OCI-M1 (cell line): ENCODE measurements around the gene ABCC6.
A peak's percentile ranks its signal among the peaks of the same experiment; 100 is the strongest.
"Not testable (repeated sequence)": the region's sequence is repeated elsewhere in the genome, so short reads cannot be mapped to it uniquely, and the experiment has no call there.

ENCODE experiments used
- DNase-seq: peaks from one replicate; lab custom pipeline; 2025; lab: John Stamatoyannopoulos, UW

ABCC6 gene

GRCh38 chr16:16223662-16224241 is 458 bp upstream of the ABCC6 start:
- DNase-seq = not testable (repeated sequence)

DNA sequence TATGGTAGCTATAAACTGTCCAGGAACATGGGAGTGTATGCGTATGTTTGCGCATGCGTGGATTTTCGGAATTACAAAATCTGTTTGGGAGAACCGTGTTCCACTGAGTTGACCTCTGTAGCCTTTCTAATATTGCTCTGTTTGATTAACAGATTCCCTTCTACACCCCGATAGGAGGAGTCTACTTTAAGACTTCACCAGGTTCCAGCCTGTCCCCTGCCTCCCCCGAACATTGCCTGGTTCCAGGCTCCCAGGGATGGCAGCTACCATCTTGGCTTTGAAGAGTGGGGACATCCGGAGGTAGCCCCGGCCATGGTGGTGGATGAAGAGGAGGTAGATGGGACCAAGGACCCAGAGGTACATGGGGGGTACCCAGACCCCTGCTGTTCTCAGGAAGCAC is 1.9 kb downstream of the ABCC6 start:
- DNase-seq = not testable (repeated sequence)

- not testable (repeated sequence) for DNase-seq
Observed at GRCh38 chr16:16220449-16220848, 2.8 kb downstream of the ABCC6 start.

DNA sequence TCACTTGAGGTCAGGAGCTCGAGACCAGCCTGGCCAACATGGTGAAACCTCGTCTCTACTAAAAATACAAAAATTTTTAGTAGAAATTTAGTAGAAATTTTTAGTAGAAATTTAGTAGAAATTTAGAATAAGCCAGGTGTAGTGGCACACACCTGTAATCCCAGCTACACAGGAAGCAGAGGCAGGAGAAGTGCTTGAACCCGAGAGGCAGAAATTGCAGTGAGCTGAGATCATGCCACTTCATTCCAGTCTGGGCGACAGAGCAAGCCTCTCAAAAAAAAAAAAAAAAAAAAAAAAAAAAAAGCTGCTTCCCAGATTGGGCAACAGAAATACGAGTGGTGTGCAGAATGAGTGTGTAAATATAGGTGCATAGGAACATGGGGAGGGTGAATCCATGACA is 4.5 kb downstream of the ABCC6 start:
- not testable (repeated sequence) for DNase-seq

DNA sequence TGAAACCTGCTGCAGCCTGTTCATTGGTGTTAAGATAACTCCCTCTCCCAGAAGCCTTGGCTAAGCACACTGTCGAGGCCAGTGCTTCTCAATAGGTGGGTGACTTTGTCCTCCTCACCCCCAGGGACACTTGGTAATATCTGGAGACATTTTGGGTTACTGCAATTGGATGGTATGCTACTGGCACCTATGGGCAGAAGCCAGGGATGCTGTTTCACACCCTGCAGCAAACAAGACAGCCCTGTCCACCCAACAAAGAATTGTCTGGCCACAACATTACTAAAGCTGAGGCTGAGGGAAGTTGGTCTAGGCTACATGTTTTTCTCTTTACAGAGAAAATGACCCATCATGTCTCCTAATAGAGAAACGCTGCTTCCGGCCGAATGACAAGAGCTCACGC is 4.9 kb downstream of the ABCC6 start:
- not testable (repeated sequence) for DNase-seq

DNA sequence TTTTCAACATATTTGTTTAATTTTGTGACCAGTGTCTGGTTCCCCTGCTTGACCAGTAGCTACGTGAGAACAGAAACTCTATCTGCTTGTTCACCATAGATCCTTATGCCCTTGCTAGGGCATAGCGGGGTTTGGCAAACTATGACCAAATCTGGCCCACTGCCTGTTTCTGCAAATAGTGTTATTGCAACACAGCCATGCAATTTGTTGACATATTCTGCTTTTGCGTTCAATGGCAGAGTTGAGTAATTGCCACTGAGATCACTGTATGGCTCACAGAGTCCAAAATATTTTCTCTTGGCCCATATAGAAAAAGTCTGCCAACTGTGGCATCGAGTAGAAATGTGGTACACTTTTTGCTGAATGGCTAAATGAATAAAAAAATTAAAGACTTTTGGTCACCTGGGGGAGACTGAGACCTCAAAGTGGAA is 9.4 kb downstream of the ABCC6 start:
- DNase-seq = not testable (repeated sequence)

GRCh38 chr16:16211404-16211803 is 11.9 kb downstream of the ABCC6 start:
- DNase-seq = not testable (repeated sequence)

GRCh38 chr16:16208461-16208860 is 14.8 kb downstream of the ABCC6 start:
- not testable (repeated sequence) for DNase-seq

- peak; percentile 5 for DNase-seq
Observed at GRCh38 chr16:16207787-16208334, 15.4 kb downstream of the ABCC6 start.

- peak; percentile 79 for DNase-seq
Observed at GRCh38 chr16:16207097-16207786, 16.1 kb downstream of the ABCC6 start.

GRCh38 chr16:16205864-16206263 is 17.4 kb downstream of the ABCC6 start:
- not testable (repeated sequence) for DNase-seq

DNA sequence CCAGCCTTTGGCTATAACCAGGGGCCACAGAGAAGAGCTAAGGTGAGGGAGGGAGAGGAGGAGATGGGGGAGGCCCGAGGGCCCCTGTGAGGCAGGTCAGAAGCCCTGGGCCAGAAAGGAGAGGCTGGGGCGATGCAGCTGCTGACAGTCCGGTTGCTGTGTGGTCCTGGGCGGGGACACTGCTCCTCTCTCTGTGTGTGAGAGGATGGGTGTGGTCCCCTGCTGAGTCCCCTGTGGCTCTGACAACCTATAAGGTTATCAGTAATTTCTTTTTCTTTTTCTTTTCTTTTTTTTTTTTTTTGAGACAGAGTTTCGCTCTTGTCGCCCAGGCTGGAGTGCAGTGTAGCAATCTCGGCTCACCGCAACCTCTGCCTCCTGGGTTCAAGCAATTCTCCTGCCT is 18.7 kb downstream of the ABCC6 start:
- not testable (repeated sequence) for DNase-seq

- not testable (repeated sequence) for DNase-seq
Observed at GRCh38 chr16:16203494-16203893, 19.8 kb downstream of the ABCC6 start.

DNA sequence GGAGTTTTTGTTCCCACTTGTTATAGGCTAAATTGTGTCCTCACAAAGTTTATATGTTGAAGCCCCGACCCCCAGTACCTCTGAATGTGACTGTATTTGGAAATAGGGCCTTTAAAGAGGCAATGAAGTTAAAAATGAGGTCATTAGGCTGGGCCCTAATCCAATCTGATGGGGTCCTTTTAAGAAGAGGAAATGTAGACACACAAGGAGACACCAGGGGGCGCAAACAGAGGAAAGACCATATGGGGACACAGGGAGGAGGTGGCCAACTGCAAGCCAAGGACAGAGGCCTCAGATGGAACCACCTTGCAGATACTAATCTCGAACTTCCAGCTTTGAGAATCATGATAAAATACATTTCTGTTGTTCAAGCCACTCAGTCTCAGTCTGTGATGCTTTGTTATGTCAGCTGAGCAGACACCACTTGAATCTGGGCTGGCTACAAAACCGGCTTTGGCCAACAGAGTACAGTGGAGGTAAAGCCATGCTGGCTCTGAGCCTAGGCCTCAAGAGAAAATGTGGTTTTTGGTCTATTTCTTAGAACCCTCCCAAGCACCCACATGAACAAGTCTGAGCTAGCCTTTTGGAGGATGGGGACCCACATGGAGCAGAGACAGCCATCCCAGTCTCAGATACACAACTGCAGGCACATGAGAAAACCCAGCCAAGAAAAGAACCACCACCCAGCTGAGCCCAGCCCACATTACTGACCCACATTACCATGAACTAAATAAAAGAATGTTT is 20.7 kb downstream of the ABCC6 start:
- peak; percentile 88 for DNase-seq

- not testable (repeated sequence) for DNase-seq
Observed at GRCh38 chr16:16201880-16202279, 21.4 kb downstream of the ABCC6 start.

DNA sequence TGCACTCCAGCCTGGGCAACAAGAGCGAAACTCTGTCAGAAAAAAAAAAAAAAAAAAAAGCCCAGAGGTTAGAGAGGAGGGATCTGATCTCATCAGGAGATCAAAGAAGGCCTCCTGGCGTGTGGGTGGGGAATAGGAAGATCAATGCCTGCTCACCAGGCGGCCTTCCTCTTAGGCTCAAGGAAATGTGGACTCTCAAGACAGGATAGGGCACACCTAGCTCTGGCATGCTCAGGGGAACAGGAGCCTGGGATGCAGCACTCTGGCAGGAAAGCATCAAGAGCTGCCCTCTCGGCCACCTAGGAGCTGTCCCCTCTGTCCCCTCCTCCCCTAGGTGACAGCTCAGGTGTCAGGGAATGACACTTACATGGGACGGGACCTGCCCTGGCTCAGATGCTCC is 22.9 kb downstream of the ABCC6 start:
- not testable (repeated sequence) for DNase-seq

- not testable (repeated sequence) for DNase-seq
Observed at GRCh38 chr16:16199428-16199827, 23.9 kb downstream of the ABCC6 start.

DNA sequence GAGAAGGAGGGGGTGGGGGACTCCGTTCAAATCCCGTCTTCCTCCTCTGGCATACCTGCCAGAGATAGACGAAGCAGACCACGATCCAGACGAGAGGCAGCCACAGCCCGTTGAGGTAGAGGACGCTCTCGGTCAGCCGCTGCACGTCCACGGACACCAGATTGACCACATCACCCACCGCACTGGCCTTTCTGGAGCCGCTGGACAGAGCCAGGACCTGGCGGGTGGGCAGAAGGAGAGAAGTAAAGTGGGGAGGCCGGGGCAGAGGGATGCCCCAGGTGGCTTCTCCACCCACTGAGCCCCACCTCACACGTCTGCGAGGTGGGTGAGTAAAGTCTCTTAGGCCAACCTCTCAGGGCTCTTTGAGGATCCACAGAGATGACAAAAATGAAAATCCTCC is 25.3 kb downstream of the ABCC6 start:
- no peak for DNase-seq

GRCh38 chr16:16197331-16197730 is 26.0 kb downstream of the ABCC6 start:
- DNase-seq = no peak

DNA sequence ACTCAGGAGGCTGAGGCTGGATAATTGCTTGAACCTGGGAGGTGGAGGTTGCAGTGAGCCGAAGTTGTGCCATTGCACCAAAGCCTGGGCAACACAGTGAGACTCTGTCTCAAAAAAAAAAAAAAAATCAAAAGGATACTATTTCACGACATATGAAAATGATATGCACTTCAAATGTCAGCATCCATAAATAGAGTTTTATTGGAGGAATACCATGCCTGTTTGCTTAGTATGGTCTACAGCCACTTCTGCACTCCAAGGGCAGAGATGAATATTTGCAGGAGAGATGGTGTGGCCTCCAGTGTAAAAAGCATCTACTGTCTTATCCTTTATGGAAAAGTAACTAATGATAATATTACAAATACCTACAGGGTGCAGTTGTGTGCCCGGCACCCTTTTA is 27.2 kb downstream of the ABCC6 start:
- no peak for DNase-seq

GRCh38 chr16:16191493-16192167 is 31.7 kb downstream of the ABCC6 start:
- DNase-seq = no peak

DNA sequence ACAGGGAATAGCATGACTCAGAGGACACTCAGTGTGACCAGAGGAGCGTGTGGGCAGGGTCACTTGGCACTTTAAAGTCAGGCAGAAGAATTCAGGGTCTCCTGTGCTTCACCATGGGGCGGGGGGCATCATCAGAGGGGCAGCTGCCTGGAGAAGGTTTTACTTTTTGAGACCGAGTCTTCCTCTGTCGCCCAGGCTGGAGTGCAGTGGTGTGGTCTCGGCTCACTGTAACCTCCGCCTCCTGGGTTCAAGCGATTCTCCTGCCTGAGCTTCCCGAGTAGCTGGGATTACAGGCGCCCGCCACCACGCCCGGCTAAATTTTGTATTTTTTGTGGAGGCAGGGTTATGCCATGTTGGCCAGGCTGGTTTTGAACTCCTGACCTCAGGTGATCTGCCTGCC is 32.3 kb downstream of the ABCC6 start:
- DNase-seq = not testable (repeated sequence)
